Right hindlimb (tissue), 1 donor: ENCODE measurements around the gene DOK1.
A peak's percentile ranks its signal among the peaks of the same experiment; 100 is the strongest.

ENCODE experiments used
- DNase-seq: peaks from one replicate; pipeline ENCODE4 v3.0.0-alpha.2; 2018

DOK1 gene

DNA sequence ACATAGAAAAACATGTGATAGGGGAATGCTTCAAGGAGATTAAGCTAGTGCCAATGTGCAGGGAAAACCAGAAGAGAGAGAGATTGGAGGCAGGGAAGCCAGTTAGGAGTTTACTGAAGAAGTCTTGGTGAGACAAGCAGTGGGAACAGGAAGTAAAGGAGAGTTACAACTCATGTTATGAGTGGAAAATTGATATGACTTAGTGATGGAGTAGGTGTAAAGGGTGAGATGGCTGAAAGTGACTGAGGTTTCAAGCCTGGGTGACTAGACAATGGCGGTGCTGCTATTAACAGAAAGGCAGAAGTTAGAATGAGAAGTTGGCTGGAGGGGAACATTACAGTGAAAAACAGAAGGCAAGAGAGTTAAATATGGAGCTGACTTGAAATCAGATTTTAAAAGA, 16.5 kb downstream of the DOK1 start:
- DNase-seq = no peak

DNA sequence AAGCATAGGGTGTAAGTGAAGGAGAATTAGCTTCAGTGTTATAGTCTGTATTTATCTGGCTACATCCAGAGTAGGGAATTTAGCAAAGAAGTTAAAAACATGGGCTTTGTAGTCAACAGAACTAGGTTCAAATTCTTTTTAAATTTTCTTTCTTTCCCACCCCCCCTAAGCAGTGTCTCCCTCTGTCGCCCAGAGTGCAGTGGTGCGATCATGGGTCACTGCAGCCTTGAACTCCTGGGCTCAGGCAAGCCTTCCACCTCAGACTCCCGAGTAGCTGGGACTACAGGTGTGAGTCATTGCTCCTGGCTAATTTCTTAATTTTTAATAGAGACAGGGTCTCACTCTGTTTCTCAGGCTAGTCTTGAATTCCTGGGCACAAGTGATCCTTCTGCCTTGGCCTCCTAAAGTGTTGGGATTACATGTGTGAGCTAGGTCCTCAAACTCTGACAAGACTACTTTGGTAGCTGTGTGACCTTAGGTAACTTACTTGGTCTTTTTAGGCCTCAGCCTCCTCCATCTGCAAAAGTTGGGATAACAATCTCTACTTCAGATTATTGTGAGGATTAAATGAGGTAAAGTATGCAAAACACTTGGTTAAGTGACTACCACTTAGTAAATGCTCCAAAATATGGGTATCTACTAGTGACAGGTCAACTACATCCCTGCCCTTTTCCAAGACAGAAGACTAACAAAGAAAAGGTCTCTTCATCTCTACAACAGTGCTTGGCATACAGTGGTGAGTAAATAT, 17.8 kb downstream of the DOK1 start:
- DNase-seq = no peak

DNA sequence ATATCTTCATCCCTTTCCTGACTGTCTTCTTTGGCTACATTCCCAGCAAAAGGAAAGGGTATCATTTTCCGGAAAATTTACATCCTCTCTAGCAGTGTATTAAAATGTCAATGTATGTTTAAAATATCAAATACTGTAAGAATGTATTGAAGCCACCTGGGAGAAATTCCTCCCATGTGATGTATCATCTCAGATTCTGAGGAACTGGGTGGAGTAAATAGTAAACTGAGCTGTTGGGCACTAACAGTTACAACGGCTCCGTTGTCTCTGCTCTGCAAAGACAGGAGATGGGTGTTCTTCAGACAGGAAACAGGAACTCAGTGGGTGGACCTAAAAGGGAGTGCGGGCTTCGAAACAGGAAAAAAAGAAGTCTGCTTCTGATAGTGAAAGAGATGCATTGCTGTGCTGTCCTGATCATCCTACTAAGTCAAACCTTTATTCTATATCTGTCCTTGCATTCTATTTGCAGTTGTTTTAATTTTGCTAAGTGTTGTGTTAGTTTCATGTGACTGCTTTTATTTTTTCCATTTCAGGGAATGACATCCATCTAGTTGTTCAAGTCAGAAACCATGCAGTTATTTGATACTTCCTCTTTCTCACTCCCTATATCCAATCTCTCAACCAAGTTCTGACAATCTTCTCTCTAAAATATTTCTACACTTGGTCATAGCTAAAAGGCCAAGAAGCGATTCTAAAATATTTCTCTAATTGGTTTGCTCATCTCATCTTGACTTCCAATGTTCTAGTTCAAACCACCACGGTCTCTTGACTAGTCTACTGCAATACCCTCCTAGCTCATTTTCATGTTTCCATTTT, 19.4 kb downstream of the DOK1 start:
- DNase-seq = no peak

DNA sequence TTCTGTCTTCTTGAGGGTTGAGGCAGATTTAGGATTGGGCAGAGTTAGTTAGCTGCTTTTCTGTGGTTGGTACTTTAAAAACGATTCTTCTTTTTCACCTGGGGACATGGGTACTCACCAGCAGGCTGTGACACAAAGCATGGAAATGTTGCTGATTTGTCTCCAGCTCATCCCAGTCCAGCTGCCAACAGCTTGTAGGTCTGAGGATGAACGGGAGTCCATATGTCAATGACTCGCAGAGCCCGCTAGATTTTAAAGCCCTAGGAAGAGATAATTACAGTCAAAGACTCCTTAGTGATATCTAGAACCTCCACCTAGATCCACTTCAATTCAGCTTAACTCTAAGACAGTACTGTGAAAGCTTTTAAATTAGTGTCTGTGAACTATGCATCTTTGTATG, 20.8 kb downstream of the DOK1 start:
- no peak for DNase-seq

DNA sequence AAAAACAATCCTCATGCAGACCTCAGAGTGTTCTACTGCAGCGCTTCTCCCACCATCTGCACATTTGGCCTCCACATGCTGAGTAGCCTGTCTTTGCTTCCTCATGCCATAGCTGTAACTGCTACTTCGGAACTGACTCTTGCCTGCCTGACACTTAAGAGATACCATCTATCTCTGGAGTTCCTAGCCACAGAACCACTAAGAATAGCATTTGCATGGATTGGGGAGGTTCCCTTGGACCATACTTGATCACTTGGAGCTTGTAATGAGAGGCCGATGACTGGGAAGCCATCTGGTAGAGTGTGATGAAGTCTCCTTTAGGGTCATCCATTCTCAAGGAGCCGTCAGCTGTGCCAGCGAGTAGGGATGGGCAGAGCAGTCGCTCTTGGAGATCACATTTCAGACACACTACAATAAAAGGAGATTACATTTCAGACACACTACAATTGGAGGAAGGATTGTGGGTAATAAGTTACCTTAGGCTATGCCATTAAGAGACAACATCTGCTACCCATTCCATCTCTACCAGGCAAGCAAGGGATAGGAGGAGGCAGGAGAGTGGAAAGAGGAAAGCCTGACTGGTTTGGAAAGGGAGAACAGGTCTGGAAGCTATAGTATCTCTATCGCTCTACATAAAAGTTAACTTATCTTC, 21.8 kb downstream of the DOK1 start:
- no peak for DNase-seq

DNA sequence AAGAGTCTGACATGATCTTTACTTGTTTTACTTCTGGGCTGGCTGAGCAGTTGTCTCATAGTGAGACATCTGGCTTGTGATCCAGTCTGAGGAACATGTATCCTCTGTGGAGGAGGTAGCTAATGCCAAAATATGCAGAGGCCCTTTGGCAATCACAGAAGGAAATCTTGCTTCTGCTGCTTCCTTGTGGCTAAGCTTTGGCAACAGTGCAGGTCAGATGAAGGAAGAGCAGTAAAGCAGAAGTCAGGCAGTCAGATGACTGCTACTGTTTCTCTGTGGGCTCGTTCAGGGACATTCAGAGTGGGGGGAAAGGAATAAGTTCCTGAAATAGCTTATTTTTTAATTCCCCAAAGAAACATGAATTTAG, 22.3 kb downstream of the DOK1 start:
- DNase-seq = peak; percentile 63

DNA sequence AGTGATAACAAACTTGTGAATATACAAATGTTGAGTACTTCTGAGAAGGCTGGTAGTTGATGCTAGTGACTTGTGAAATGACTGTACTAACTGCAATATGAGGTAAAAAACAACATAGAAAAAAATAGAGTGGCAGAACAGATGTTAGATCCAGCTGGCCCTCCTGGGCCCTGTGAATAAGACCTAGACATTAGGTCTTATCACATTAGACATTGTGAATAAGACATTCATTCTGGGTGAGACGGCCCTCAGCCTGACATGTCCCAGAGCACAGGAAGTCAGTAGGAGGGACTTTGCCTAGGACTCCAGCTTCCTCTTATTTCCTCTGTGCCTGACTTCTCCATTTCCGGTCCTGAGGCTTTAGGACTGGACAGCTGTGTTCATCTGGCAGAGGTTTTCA, 22.9 kb downstream of the DOK1 start:
- DNase-seq = no peak

DNA sequence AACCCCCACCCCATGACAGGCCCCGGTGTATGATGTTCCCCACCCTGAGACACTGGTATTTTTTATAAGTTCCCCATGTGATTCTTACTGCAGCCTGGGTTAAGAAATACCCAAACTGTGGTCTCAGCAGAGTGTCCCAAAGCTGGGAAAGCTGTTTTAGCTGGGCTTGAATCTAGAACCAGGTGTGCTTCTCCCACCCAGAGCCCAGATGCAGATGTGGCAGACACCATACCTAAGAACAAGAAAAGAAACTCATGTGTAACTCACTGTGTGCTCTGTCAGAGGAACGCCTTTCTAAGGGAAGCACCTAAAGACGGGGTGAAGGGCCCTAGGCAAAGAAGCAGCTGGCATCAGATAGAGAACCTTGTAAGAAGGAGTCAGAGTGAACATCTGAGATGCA, 23.9 kb downstream of the DOK1 start:
- no peak for DNase-seq

DNA sequence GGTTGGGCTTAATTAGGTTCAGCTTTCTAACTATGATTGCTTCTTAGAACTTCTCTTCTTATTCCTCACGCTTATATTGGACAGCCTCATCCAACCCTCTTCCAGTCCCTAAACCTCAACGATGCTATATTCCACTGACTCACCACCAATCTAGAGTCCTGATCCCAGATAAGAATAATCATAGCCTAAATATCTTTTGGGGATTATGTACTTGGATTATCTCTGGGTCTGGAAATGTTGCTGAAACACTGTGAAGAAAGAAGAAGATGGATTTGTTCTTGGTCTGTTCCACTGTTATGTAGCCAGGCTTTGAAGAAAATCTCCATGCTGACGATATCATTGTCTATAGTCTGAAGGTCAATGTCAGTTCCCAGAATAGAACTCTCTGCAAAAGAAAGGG, 26.9 kb downstream of the DOK1 start:
- no peak for DNase-seq

DNA sequence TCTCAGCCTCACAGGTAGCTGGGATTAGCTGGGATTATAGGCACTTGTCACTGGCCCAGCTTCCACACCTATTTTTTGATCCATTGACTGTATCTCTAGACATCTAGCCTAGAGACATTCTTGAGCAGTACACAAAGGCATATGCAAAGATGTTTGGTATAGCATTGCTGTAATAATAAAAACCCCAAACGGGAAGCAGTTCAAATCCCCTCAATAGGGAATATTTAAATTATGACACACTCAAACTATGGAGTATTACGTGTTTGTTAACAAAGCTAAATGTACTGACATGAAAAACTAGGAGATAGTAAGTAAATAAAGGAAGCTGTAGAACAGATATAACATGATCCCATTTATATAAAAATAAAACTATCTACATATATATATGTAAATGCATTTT, 27.7 kb downstream of the DOK1 start:
- DNase-seq = no peak

DNA sequence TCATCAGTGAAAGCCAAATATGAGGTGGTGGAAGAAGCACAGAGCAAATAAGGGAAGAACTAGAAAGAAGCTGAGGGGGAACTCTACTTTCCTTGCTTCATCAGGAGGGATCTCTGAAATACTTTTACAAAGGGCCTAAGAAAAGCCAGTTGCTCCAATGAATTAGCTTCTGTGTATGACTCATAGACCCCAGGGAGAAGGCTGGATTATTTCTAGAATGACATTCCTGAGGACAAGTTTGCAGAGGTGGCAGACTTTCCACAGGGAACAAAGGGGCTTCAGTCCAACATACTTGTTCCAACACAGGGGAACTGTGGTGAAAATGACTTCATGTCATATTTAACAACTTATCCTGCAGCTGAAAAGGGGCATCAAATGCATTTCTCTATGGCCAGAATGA, 29.0 kb downstream of the DOK1 start:
- no peak for DNase-seq

DNA sequence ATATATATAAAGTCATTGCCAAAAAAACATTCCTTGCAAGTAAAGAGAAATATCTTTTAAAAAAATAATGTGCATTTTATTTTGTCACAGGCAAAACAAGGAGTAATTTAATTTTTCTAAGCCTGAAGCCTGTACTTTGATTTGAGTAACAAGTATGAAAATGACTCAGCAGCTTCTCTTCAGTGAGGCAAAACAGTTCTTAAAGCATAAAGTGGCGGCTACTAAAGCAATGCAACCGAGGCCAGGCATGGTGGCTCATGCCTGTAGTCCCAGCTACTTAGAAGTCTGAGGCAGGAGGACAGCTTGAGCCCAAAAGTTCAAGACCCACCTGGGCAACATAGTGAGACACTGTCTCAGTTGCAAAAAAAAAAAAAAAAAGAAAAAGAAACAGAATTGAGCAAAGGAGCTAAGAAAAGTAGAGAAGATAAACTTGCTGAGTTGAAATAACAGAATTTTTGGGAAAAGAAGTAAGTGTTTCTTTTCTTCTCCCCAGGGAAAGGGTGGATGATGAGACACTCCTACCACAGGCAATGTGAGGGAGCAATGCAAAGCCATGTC, 29.6 kb downstream of the DOK1 start:
- DNase-seq = no peak

DNA sequence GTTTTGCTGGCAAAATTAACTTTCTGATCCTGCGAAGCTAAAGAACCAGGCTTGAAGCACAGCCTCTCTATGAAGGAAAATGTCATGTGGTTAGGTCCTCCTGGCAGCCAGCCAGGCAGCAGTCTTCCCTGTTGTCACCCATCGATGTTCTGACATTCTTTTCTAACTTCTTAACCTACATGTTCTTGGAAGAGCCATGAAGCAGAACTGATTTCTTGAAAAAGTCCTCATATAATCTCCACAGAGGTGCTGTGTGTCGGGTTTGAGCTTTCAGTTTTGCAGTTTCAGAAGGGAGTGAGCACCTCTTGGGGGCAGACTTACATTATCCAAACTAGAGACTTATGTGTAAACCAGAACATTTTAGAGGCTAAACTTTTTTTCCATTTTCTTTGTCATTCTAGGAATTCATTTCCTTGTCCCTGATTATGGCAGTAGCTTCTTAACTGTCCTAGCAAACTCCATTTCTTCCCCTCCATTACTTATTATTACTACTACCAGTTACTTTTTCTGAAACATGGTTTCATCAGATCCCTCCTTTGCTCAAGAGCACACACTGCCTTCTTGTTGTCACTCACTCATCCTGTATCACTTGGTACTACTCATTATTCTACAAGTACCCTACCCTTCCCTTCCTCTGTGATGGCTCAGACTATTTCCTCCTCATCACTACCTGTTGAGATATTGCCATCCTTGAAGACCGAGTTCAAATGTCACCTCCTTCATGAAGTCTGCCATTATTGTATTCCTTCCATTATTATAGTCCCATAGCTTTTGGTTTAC, 31.1 kb downstream of the DOK1 start:
- DNase-seq = peak; percentile 42

DNA sequence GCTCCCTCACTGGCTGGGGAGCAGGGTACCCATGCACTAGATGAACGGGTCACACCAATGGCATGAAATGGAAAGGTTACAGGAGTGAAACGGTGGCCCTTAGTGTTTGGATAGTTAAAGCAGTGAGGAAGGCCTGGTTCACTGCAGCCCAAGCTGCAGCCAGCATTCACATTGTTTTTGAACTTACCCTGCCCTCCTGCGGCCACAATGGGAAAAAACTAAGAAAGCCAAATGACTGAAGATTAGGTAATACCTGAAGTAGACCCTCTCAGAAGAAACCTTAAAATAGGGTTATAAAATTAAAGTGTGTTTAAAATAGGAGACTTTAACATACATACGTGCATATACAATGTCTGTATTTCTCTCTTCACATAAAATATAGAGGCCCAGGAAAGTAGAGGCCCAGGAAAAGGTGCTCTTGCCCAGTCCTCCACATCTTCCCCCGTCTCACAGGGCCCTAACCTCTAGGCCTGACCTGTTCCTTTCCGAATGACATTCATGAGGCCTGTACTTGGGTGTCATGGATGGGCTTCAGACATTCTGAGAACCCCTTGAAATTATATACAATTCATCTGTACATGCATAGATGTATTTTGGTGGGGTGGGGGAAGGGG, 33.3 kb downstream of the DOK1 start:
- DNase-seq = peak; percentile 79

DNA sequence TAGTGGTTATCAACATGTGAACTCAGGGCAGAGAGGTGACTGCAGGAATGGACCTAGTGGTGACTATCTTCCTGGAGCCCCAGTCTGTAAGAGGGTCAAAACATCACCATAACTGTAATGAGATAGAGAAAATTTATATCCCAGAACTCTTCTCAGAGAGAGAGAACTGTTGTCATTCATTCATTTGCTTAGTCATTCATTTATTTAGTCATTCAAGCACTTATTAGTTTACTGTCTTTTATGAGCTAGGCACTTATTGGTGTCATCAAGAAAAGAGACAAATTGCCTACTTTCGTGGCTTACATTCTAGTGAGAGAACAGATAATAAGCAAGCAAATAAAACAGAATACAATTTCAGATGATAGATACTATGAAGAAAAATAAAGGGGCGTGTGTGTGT, 34.1 kb downstream of the DOK1 start:
- no peak for DNase-seq

DNA sequence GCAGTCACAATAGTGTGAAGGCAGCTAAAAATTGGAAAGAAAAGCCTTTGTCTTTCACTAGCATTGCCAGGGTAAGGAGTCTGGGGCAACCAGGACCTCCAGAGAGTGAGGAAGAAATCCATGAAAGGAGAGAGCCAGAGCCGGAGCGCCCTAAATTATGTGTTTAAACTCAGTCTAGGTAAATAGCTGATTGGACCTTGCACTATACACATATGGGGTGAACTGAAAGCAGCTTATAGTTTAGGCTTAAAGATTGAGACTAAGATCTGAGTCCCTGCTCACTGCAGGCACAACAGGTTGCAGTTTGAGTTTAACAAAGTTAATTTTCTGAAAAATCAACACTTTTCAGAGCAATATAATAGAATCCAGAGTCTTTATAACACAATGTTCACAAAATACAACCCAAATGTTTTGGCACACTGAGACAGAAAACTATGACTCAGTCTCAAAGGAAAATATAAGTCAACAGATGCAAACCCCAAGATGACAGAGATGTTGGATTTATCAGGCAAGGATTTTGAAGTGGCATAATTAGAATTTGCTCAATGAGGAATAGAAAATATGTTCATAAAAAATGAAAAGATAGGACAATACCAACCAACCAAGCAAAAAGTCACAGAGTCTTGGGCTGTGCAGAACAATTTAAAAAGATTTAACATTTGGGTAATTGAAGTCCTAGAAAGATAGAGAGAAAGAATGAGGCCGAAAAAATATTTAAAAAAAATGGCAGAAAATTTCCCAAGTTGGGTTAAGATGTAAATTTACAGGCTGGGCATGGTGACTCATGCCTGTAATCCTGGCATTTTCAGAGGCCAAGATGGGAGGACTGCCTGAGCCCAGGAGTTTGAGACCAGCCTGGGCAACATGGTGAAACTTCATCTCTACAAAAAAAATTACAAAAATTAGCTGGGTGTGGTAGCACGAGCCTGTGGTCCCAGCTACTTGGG, 39.6 kb downstream of the DOK1 start:
- no peak for DNase-seq

DNA sequence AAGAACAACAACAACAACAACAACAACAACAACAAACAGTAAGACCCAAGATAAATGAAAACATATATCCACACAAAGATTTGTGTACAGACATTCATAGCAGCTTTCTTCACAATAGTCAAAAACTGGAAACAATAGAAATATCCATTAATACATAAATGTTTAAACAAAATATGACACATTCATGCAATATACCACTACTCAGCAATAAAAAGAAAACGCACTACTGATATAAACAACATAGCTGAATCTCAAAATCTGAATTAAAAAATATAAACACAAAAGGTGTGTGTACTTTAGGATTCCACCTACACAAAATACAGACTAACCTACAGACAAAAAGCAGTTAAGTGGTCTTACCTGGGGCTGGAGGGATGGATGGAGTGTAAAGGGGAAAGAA, 42.1 kb downstream of the DOK1 start:
- no peak for DNase-seq

DNA sequence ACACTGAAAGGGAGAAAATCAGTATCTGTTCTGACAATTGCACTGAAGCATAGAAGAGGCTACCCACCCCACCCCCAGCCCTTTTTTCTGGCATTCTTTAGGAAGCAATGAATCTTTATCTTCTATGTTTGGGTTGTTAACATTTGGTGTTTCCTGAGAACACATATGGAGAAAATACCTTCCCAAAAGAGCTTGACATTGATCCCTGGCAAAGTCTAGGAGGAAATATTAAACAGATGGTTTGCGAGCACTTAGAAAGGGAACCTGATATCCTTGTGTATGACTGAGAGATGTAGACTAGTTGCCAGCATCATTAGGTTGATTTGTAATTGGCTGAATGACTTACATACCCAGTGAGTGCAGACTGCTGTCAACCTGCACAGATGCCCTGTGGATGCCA, 42.9 kb downstream of the DOK1 start:
- DNase-seq = no peak

DNA sequence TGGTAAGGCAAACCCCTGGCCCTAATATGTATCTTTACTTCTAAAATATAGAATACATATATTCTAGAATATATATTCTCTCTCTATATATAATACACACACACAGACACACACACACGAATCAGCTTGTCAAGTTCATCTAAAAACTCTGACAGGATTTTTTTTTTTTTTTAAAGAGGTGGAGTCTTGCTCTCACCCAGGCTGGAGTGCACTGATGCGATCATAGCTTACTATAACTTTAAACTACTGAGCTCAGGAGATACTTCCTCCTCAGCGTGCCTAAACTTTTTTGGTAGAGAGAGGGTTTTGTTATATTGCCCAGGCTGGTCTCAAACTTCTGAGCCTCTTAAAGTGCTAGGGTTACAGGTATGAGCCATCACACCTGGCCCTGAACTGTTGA, 45.2 kb downstream of the DOK1 start:
- no peak for DNase-seq

DNA sequence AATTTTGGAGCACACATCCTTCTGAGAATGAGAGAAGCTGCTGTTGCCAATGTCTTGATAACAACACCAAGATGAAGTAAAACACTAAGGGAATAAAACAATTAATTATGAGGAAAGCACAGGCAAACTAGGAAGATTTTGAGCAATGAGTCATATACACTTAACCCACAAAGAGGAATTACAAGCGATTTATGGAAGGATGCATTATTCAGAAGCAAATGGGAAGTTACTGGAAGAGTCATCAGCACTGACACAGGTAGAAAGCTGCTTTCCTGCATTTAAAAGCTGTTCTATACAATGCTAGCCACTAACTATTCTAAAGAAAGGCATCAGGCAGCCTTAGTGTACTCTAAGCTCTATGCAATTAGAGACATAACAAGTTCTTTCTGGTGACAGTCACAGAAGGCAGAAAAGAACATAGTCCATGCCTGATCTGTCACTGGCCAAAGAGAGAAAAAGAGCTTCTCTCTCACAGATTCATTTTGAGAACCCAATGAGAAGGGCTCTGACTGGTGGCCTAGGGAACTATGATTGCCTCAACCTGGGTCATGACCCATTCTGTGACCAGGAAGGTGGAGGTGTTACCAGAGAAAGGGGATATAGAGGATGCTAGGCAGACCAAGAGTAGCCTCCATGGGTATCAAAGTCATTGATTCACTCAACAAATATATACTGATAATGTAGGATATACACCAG, 48.2 kb downstream of the DOK1 start:
- DNase-seq = no peak
